Measurements from ENCODE around the gene CAAP1. TPM values are rescaled to one million over a fixed set of nuclear protein-coding genes. Genes with fewer than 3 reads are reported as not detected.

CAAP1 gene
- total and polyA plus RNA-seq, 2 donors = 10.4 to 27.3 TPM

DNA sequence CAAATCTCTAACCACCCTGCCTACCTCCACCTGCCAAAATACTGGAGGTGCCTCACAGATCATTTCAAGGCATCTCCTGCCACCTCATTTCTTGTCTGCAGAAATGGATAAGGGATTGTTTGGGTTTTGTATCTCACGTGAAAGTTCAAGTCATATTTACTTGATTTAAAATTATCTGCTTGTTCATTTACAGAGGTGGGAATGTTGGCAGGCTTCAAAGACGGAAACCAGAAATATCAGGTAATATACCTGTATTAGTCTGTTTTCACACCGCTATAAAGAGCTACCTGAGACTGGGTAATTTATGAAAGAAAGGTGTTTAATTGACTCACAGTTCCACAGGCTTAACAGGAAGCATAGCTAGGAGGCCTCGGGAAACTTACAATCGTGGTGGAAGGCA lies 85.4 kb downstream of the CAAP1 start:
- no peaks in the 10 kb centered on the region for H3K36me3 ChIP-seq (ENCODE audit: insufficient read depth)
- no peak overlapping the region for H3K4me3 ChIP-seq (ENCODE audit: low read depth, low read length)
- H3K4me1 ChIP-seq (ENCODE audit: insufficient read depth) = no peaks in the 10 kb centered on the region
- no peak overlapping the region for H3K27ac ChIP-seq (ENCODE audit: low read depth)
- WGBS = 71% methylated on average over 5 of the region's 5 CpGs
- DNase-seq (ENCODE audit: extremely low spot score) = no peak

DNA sequence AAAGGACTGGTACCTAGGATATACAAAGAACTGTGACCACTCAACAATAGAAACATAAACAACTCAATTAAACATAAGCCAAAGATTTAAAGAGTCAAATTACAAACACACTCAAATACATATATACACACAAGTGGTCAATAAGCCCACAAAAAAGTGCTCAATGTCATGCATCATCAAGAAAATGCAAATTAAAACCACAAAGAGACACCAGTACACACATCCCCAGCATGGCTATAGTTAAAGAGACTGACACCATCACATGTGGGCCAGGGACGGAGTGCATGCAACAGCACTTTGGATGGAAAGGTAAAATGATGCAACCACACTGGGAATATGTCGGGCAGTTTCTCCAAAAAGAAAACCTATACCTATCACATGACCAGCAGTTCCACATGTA lies 89.7 kb downstream of the CAAP1 start:
- no peak for DNase-seq (ENCODE audit: extremely low spot score)
- no peaks in the 10 kb centered on the region for H3K36me3 ChIP-seq (ENCODE audit: insufficient read depth)

DNA sequence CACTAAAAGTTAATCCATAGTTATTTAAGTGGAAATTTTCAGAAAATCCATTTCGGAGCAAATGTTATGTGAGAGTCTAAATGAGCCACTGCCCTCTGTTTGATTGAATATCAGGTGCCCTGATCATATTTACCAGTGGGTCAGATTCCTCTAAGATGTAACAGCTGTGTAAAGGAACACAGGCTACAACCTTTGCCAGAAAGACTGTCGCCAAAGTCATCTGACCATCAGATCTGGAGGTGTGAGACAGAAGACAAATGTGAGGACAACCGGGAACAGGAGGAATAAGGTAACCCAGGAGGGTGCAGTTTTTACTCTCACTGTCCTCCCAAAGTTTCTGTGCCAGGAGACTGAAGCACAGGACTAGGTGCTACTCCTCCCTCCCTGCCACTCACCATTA lies 90.8 kb downstream of the CAAP1 start:
- H3K4me1 ChIP-seq (ENCODE audit: insufficient read depth) = no peaks in the 10 kb centered on the region
- no peak overlapping the region for H3K27ac ChIP-seq (ENCODE audit: low read depth)
- H3K4me3 ChIP-seq (ENCODE audit: low read depth, low read length) = no peak overlapping the region
- no peaks in the 10 kb centered on the region for H3K36me3 ChIP-seq (ENCODE audit: insufficient read depth)
- DNase-seq (ENCODE audit: extremely low spot score) = no peak
- 75% methylated on average over 3 of the region's 3 CpGs for WGBS

More for the DNA sequence above, 89.7 kb downstream of the CAAP1 start:
- Histone ChIP-seq H3K4me1 (ENCODE audit: insufficient read depth) (no peaks in the 10 kb centered on the region), H3K27ac (ENCODE audit: low read depth) (no peak overlapping the region), H3K4me3 (ENCODE audit: low read depth, low read length) (no peak overlapping the region)
- 87% methylated on average over 2 of the region's 2 CpGs for WGBS

DNA sequence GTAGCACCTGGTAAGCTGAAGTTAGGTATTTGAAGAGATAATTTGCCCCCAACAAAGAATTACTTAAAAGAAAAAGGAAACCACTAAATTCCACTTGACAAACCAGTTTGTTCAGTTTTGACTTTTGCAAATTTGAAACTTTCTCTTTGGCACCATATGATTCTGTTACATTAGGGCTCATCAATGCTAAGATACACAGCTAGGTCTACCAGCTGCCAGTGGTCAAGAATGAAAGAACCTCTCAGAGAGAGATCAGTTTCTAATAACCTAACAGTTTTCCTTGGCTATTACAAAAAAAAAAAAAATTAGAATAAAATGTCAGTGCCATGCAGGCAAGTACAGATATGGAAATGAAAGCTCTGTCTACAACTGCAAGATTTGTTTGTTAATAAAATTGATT lies 92.3 kb downstream of the CAAP1 start:
- H3K27ac ChIP-seq (ENCODE audit: low read depth) = no peak overlapping the region
- H3K4me1 ChIP-seq (ENCODE audit: insufficient read depth) = no peaks in the 10 kb centered on the region
- no peak overlapping the region for H3K4me3 ChIP-seq (ENCODE audit: low read depth, low read length)
- H3K36me3 ChIP-seq (ENCODE audit: insufficient read depth) = no peaks in the 10 kb centered on the region
- DNase-seq (ENCODE audit: extremely low spot score) = no peak

DNA sequence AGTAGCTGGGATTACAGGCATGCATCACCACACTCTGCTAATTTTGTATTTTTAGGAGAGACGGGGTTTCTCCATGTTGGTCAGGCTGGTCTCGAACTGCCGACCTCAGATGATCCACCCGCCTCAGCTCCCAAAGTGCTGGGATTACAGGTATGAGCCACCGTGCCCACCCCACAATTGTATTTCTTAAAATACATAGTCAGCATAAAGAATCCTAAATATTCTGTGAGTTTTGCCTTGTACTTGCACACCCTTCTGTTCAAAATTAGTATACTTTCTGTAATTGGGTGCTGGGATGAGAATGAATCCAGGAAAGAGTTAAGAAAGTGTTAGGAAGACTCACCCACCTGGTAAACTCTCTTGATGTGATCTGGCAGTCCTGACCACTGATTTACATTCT lies 101.3 kb downstream of the CAAP1 start:
- no peak for DNase-seq (ENCODE audit: extremely low spot score)
- no peaks in the 10 kb centered on the region for H3K4me1 ChIP-seq (ENCODE audit: insufficient read depth)
- no peak overlapping the region for H3K27ac ChIP-seq (ENCODE audit: low read depth)
- H3K36me3 ChIP-seq (ENCODE audit: insufficient read depth) = no peaks in the 10 kb centered on the region
- WGBS = 96% methylated on average over 5 of the region's 5 CpGs
- no peak overlapping the region for H3K4me3 ChIP-seq (ENCODE audit: low read depth, low read length)

Small RNA genes within 50 kb of the gene (small RNA-seq; reads per million reads assigned to genes)
- gene RF00322 (not detected), gene RN7SL100P (not detected)

Other genes starting within 250 kb of the CAAP1 start
- gene PLAA, start 54.4 kb upstream of the CAAP1 start, total RNA-seq = 28.2 TPM
- gene PLAA, start 54.4 kb upstream of the CAAP1 start, polyA plus RNA-seq = 19.0 TPM
- gene IFT74, start 63.6 kb upstream of the CAAP1 start, total RNA-seq = 39.6 TPM
- 10.0 TPM for gene IFT74, start 63.6 kb upstream of the CAAP1 start, polyA plus RNA-seq
- 0.11 TPM for gene LRRC19, start 112.9 kb upstream of the CAAP1 start, total RNA-seq
- gene LRRC19, start 112.9 kb upstream of the CAAP1 start, polyA plus RNA-seq = not detected
- 36.5 TPM for gene TEK, start 216.4 kb upstream of the CAAP1 start, total RNA-seq
- gene TEK, start 216.4 kb upstream of the CAAP1 start, polyA plus RNA-seq = 11.2 TPM